Neural cell (in vitro differentiated cells): ENCODE measurements around the gene TOLLIP. TPM values are rescaled to one million over a fixed set of nuclear protein-coding genes. Genes with fewer than 3 reads are reported as not detected.
"Not testable (repeated sequence)": the region's sequence is repeated elsewhere in the genome, so short reads cannot be mapped to it uniquely, and the experiment has no call there.

ENCODE experiments used
- H2AFZ ChIP-seq: fragments of 200-600, 300-800 bp; sonication (generic), shearing (Covaris generic); 2 replicates; pipeline ENCODE4 v1.6.0; 2014; ENCODE audit warnings: low read depth, mild to moderate bottlenecking, antibody characterized with exemption, low read length, moderate library complexity
- H3F3A ChIP-seq: fragments of 200-600 bp; shearing (Covaris generic); 2 replicates; pipeline ENCODE4 v1.6.1; 2016; ENCODE audit warnings: mild to moderate bottlenecking, moderate library complexity, mixed read lengths, antibody characterized with exemption, low read length; ENCODE audit not compliant: insufficient read depth, poor library complexity, severe bottlenecking
- H3K27ac ChIP-seq: fragments of 200-600, 300-800 bp; sonication (generic), shearing (Covaris generic); 2 replicates; pipeline ENCODE4 v1.5.1; 2014; ENCODE audit warnings: mild to moderate bottlenecking, low read length, moderate library complexity
- H3K27me3 ChIP-seq: fragments of 300-800, 200-600 bp; sonication (generic), shearing (Covaris generic); 2 replicates; pipeline ENCODE4 v1.6.0; 2014; ENCODE audit warnings: mild to moderate bottlenecking, low read depth, low read length, moderate library complexity; ENCODE audit not compliant: insufficient read depth
- H3K36me3 ChIP-seq: fragments of 300-800, 200-600 bp; sonication (generic), shearing (Covaris generic); 2 replicates; pipeline ENCODE4 v1.5.1; 2014; ENCODE audit warnings: mild to moderate bottlenecking, antibody characterized with exemption, low read length, moderate library complexity; ENCODE audit not compliant: insufficient read depth
- H3K4me2 ChIP-seq: fragments of 300-800, 200-600 bp; sonication (generic), shearing (Covaris generic); 2 replicates; pipeline ENCODE4 v1.6.0; 2014; ENCODE audit warnings: mild to moderate bottlenecking, low read length
- H3K4me3 ChIP-seq: fragments of 300-800, 200-600 bp; sonication (generic), shearing (Covaris generic); 2 replicates; pipeline ENCODE4 v1.5.1; 2014; ENCODE audit warnings: mild to moderate bottlenecking, low read length, moderate library complexity
- H3K79me2 ChIP-seq: fragments of 200-600 bp; shearing (Covaris generic); replicated peaks from 2 replicates; pipeline ENCODE4 v1.6.0; 2014; ENCODE audit warnings: mild to moderate bottlenecking, low read length, moderate library complexity; ENCODE audit not compliant: insufficient read depth
- H3K9ac ChIP-seq: fragments of 300-800, 200-600 bp; sonication (generic), shearing (Covaris generic); 2 replicates; pipeline ENCODE4 v1.6.1; 2016; ENCODE audit warnings: mild to moderate bottlenecking, low read length, mixed read lengths
- H3K9me2 ChIP-seq: fragments of 200-600 bp; shearing (Covaris generic); 2 replicates; pipeline ENCODE4 v1.6.1; 2016; ENCODE audit warnings: mild to moderate bottlenecking, low read length, mixed read lengths; ENCODE audit not compliant: insufficient read depth
- H3K9me3 ChIP-seq: fragments of 200-600, 300-800 bp; sonication (generic), shearing (Covaris generic); 2 replicates; pipeline ENCODE4 v1.6.1; 2016; ENCODE audit warnings: mild to moderate bottlenecking, mixed run types, low read length, moderate library complexity, mixed read lengths
- H4K20me1 ChIP-seq: fragments of 200-600 bp; shearing (Covaris generic); 2 replicates; pipeline ENCODE4 v1.6.1; 2016; ENCODE audit warnings: mild to moderate bottlenecking, mixed run types; ENCODE audit not compliant: insufficient read depth
- CTCF ChIP-seq: fragments of 450-650 bp; IDR thresholded peaks from 2 replicates; pipeline ENCODE4 v1.5.1; 2014; ENCODE audit warnings: antibody characterized with exemption, mild to moderate bottlenecking, moderate library complexity; ENCODE audit not compliant: poor library complexity, severe bottlenecking
- EP300 ChIP-seq: fragments of 450-650 bp; conservative IDR thresholded peaks from 2 replicates; pipeline ENCODE4 v1.6.1; 2014; ENCODE audit warnings: antibody characterized with exemption, mild to moderate bottlenecking, moderate library complexity; ENCODE audit not compliant: poor library complexity, severe bottlenecking
- EZH2 ChIP-seq: fragments of 200-600, 300-800 bp; shearing (Covaris generic), sonication (generic); IDR thresholded peaks from 2 replicates; pipeline ENCODE4 v1.6.1; 2014; ENCODE audit warnings: antibody characterized with exemption, low read length, borderline replicate concordance, mild to moderate bottlenecking; ENCODE audit not compliant: insufficient read depth, poor library complexity, severe bottlenecking
- MXI1 ChIP-seq: fragments of 450-650 bp; conservative IDR thresholded peaks from 2 replicates; pipeline ENCODE4 v1.6.1; 2014; ENCODE audit warnings: antibody characterized with exemption, mild to moderate bottlenecking; ENCODE audit not compliant: poor library complexity, severe bottlenecking
- POLR2AphosphoS5 ChIP-seq: IDR thresholded peaks from 2 replicates; pipeline ENCODE4 v1.6.1; 2012
- RAD21 ChIP-seq: fragments of 450-650 bp; conservative IDR thresholded peaks from 2 replicates; pipeline ENCODE4 v1.6.1; 2014; ENCODE audit warnings: antibody characterized with exemption, mild to moderate bottlenecking, moderate library complexity
- SMC3 ChIP-seq: fragments of 450-650 bp; conservative IDR thresholded peaks from 2 replicates; pipeline ENCODE4 v1.6.1; 2014; ENCODE audit warnings: antibody characterized with exemption, mild to moderate bottlenecking, moderate library complexity; ENCODE audit not compliant: poor library complexity
- TAF1 ChIP-seq: IDR thresholded peaks from 2 replicates; pipeline ENCODE4 v1.6.1; 2012; ENCODE audit warnings: low read depth
- polyA plus RNA-seq: library from polyadenylated mRNA; depleted of rRNA; stranded (reverse); fragments of >200 nt; gene quantifications from 2 replicates; pipeline ENCODE4 v1.2.3, GENCODE V29; 2014

The TOLLIP gene
- polyA plus RNA-seq, 1 donor from 2014 or later: 24.1 TPM

- Histone ChIP-seq H3K27ac (no peak overlapping the region), H3F3A (no peaks in the 10 kb centered on the region), H4K20me1 (no peaks in the 10 kb centered on the region), H3K4me3 (no peak overlapping the region), H3K27me3 (no peaks in the 10 kb centered on the region), H3K4me2 (no peak overlapping the region), H3K36me3 (no peaks in the 10 kb centered on the region), H3K9ac (no peak overlapping the region), H3K9me3 (no peaks in the 10 kb centered on the region), H2AFZ (no peak overlapping the region), H3K79me2 (no peaks in the 10 kb centered on the region), H3K9me2 (no peaks in the 10 kb centered on the region)
- no peak for TF ChIP-seq MXI1
- TF ChIP-seq POLR2AphosphoS5: no peak
- TF ChIP-seq EZH2: no peak
- TF ChIP-seq RAD21: no peak
- no peak for TF ChIP-seq TAF1
- TF ChIP-seq EP300: no peak
- no peak for TF ChIP-seq SMC3
- no peak for TF ChIP-seq CTCF
These were observed 56.9 kb downstream of the TOLLIP start for GRCh38 chr11:1252371-1253102.

GRCh38 chr11:1251236-1251770 lies 58.1 kb downstream of the TOLLIP start:
- Histone ChIP-seq H3F3A (no peaks in the 10 kb centered on the region), H3K9me2 (no peaks in the 10 kb centered on the region), H3K36me3 (no peaks in the 10 kb centered on the region), H3K4me3 (no peak overlapping the region), H2AFZ (no peak overlapping the region), H3K4me2 (no peak overlapping the region), H3K9me3 (no peaks in the 10 kb centered on the region), H3K27me3 (no peaks in the 10 kb centered on the region), H4K20me1 (no peaks in the 10 kb centered on the region), H3K9ac (no peak overlapping the region), H3K27ac (no peak overlapping the region), H3K79me2 (no peaks in the 10 kb centered on the region)
- TF ChIP-seq EP300 (no peak), RAD21 (no peak), POLR2AphosphoS5 (no peak), MXI1 (no peak), TAF1 (no peak)

GRCh38 chr11:1250411-1250810 lies 59.0 kb downstream of the TOLLIP start:
- not testable (repeated sequence) for H4K20me1 ChIP-seq, H3K9ac ChIP-seq, H3K4me2 ChIP-seq, H3F3A ChIP-seq, H2AFZ ChIP-seq, H3K9me2 ChIP-seq, H3K79me2 ChIP-seq, H3K4me3 ChIP-seq, H3K36me3 ChIP-seq, H3K27me3 ChIP-seq, H3K27ac ChIP-seq, H3K9me3 ChIP-seq

GRCh38 chr11:1248951-1249350 lies 60.5 kb downstream of the TOLLIP start:
- H3K27ac ChIP-seq, H3K27me3 ChIP-seq, H3F3A ChIP-seq, H2AFZ ChIP-seq, H3K9me2 ChIP-seq, H3K36me3 ChIP-seq, H3K4me2 ChIP-seq, H4K20me1 ChIP-seq, H3K4me3 ChIP-seq, H3K79me2 ChIP-seq, H3K9me3 ChIP-seq, H3K9ac ChIP-seq: not testable (repeated sequence)

GRCh38 chr11:1247026-1247425 lies 62.4 kb downstream of the TOLLIP start:
- not testable (repeated sequence) for H3K4me3 ChIP-seq, H3K79me2 ChIP-seq, H3K9ac ChIP-seq, H3K9me3 ChIP-seq, H3K36me3 ChIP-seq, H3K4me2 ChIP-seq, H4K20me1 ChIP-seq, H3K27me3 ChIP-seq, H3K9me2 ChIP-seq, H2AFZ ChIP-seq, H3K27ac ChIP-seq, H3F3A ChIP-seq

- not testable (repeated sequence) for H3K9me3 ChIP-seq, H3K36me3 ChIP-seq, H3K4me2 ChIP-seq, H3K79me2 ChIP-seq, H3K9me2 ChIP-seq, H4K20me1 ChIP-seq, H2AFZ ChIP-seq, H3K27me3 ChIP-seq, H3K4me3 ChIP-seq, H3K27ac ChIP-seq, H3F3A ChIP-seq, H3K9ac ChIP-seq
These were observed 63.1 kb downstream of the TOLLIP start for GRCh38 chr11:1246301-1246700.
